Gastroesophageal sphincter (tissue), 3 donors: ENCODE measurements around the gene IL23R.

ENCODE experiments used
- CTCF ChIP-seq, 4 experiments: fragments of 200-600 bp in 2 of 4; fragments of 450-650 bp in 2 of 4; sonication (generic) in 1 of 4; IDR thresholded peaks; one replicate each; pipeline ENCODE4 v1.5.1; 2017 to 2019; ENCODE audit warnings: antibody characterized with exemption in 4 of 4, mild to moderate bottlenecking in 2 of 4, moderate library complexity in 2 of 4
- EP300 ChIP-seq: sonication (generic); formaldehyde crosslinking; IDR thresholded peaks from one replicate; pipeline ENCODE4 v1.6.1; 2017; ENCODE audit warnings: antibody characterized with exemption, mild to moderate bottlenecking
- POLR2A ChIP-seq, 2 donors: fragments of 450-650 bp; IDR thresholded peaks; one replicate each; pipeline ENCODE4 v1.6.1; 2017; ENCODE audit warnings: antibody characterized with exemption in 2 of 2, mild to moderate bottlenecking in 2 of 2, moderate library complexity in 1 of 2
- POLR2AphosphoS5 ChIP-seq: sonication (generic); formaldehyde crosslinking; IDR thresholded peaks from one replicate; pipeline ENCODE4 v1.6.1; 2017; ENCODE audit warnings: antibody characterized with exemption

GRCh38 chr1:67126111-67126746 is 40.0 kb upstream of the IL23R start:
- TF ChIP-seq CTCF (IDR thresholded peaks at IDR 0.05) (no peak), POLR2A (IDR thresholded peaks at IDR 0.05) (no peak), EP300 (no peak), POLR2AphosphoS5 (no peak)
